PC-3 (cell line): ENCODE results near the gene IL12RB1. TPM values are rescaled to one million over a fixed set of nuclear protein-coding genes. Genes with fewer than 3 reads are reported as not detected.

Experiments used
- ATAC-seq: fragments of 200-7000 bp; cut with Tn5 transposase; 2 replicates; pipeline ENCODE4 v1.9.1; 2020; ENCODE audit warnings: mild to moderate bottlenecking, moderate library complexity
- BruUV-seq: library from RNA; stranded (reverse); fragments of 400-500 nt; replicated peaks from 2 replicates; lab custom pipeline; 2021; lab: Mats Ljungman, UMichigan
- CTCF ChIA-PET: fragments of 300-600 bp; sonication (Branson Sonifier 250); formaldehyde crosslinking; loops from one replicate; lab custom pipeline; 2022; ENCODE audit warnings: antibody characterized with exemption; lab: Charles Lee
- POLR2A ChIA-PET: fragments of 300-600 bp; sonication (Branson Sonifier 250); formaldehyde crosslinking; loops from one replicate; lab custom pipeline; 2022; ENCODE audit warnings: antibody characterized with exemption; ENCODE audit not compliant: unreplicated experiment; lab: Charles Lee
- DNase-seq: peaks from one replicate; pipeline ENCODE4 v3.0.0-alpha.2; 2015
- H2AFZ ChIP-seq: fragments of 300-600 bp; sonication (generic); 2 replicates; pipeline ENCODE4 v1.6.0; 2016; ENCODE audit warnings: antibody characterized with exemption, low read length
- H3F3A ChIP-seq: fragments of 300-600 bp; sonication (generic); one replicate; pipeline ENCODE4 v1.6.0; 2017; ENCODE audit warnings: antibody characterized with exemption, low read length, control low read depth, mild to moderate bottlenecking; ENCODE audit not compliant: unreplicated experiment
- H3K27ac ChIP-seq: fragments of 300-600 bp; sonication (generic); 2 replicates; pipeline ENCODE4 v1.5.1; 2016; ENCODE audit warnings: mild to moderate bottlenecking, low read length
- H3K27me3 ChIP-seq: fragments of 300-600 bp; sonication (generic); 2 replicates; pipeline ENCODE4 v1.6.1; 2016; ENCODE audit warnings: low read length, mixed read lengths
- H3K36me3 ChIP-seq: fragments of 300-600 bp; sonication (generic); 2 replicates; pipeline ENCODE4 v1.6.1; 2016; ENCODE audit warnings: low read depth, mixed run types, low read length, mixed read lengths
- H3K4me1 ChIP-seq: fragments of 300-600 bp; sonication (generic); 2 replicates; pipeline ENCODE4 v1.5.1; 2016; ENCODE audit warnings: low read length; ENCODE audit not compliant: insufficient read depth
- H3K4me2 ChIP-seq: fragments of 300-600 bp; sonication (generic); 2 replicates; pipeline ENCODE4 v1.6.0; 2016; ENCODE audit warnings: low read length
- H3K4me3 ChIP-seq: fragments of 300-600 bp; sonication (generic); 2 replicates; pipeline ENCODE4 v1.5.1; 2016; ENCODE audit warnings: mild to moderate bottlenecking, low read length, mixed read lengths
- H3K79me2 ChIP-seq: fragments of 300-600 bp; sonication (generic); 2 replicates; pipeline ENCODE4 v1.6.1; 2017; ENCODE audit warnings: low read length, mixed read lengths
- H3K9ac ChIP-seq: fragments of 300-600 bp; sonication (generic); 2 replicates; pipeline ENCODE4 v1.6.0; 2016; ENCODE audit warnings: mild to moderate bottlenecking, low read length
- H3K9me2 ChIP-seq: fragments of 300-600 bp; sonication (generic); replicated peaks from 2 replicates; pipeline ENCODE4 v1.6.1; 2016; ENCODE audit warnings: mixed run types, low read length, mixed read lengths
- H3K9me3 ChIP-seq: fragments of 300-600 bp; sonication (generic); 2 replicates; pipeline ENCODE4 v1.6.1; 2016; ENCODE audit warnings: low read length, mixed read lengths
- H4K20me1 ChIP-seq: fragments of 300-600 bp; sonication (generic); 2 replicates; pipeline ENCODE4 v1.6.1; 2016; ENCODE audit warnings: low read length, mixed read lengths
- EZH2 ChIP-seq: fragments of 300-600 bp; sonication (generic); IDR thresholded peaks from one replicate; pipeline ENCODE4 v1.6.1; 2017; ENCODE audit warnings: antibody characterized with exemption, mild to moderate bottlenecking, low read length; ENCODE audit not compliant: unreplicated experiment
- EZH2phosphoT487 ChIP-seq: fragments of 300-600 bp; sonication (generic); IDR thresholded peaks from 2 replicates; pipeline ENCODE4 v1.6.1; 2018; ENCODE audit warnings: mild to moderate bottlenecking, antibody characterized with exemption, low read length, borderline replicate concordance
- intact Hi-C: fragments of 100-400 bp; cut with micrococcal nuclease; formaldehyde crosslinking; loops from 2 replicates; pipeline ENCODE4 v1.9.0; 2023
- total RNA-seq: library from RNA; depleted of rRNA; stranded (reverse); fragments of >200 nt; gene quantifications from 2 replicates; pipeline ENCODE4 v1.2.3, GENCODE V29; 2014
- TF ChIP-seq, protein P1 (sequence below): fragments of 300-600 bp; sonication (generic); conservative IDR thresholded peaks from 2 replicates; pipeline ENCODE4 v1.5.1; 2017; ENCODE audit warnings: antibody characterized with exemption, low read depth, mild to moderate bottlenecking, low read length

IL12RB1 gene
- total RNA-seq, 1 experiment from 2014 or later = not detected

DNA sequence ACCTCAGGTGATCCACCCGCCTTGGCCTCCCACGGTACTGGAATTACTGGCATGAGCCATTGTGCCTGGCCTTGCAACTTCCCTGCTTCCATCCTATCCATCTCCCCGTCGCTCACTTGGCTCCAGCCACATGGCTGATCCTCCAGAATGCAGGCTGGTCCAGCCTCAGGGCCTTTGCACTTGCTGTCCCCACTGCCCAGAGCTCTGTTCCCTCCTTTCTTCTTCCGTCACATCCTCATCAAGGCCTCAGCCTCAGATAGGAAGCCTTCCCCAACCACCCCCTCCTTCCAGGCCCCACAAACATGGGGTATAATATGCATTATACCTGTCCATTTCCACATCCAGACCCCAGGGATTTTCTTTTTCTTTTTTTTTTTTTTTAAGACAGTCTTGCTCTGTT is 27.1 kb upstream of the IL12RB1 start:
- CTCF ChIA-PET = interaction anchor here (1.1 to 1.3 kb wide), 2 partner anchors 38 to 54 kb away, joined by 3 to 13 read pairs; partner anchors contain the start of gene PIK3R2
- Histone ChIP-seq H3K4me2 (no peak overlapping the region), H3K27me3 (no peaks in the 10 kb centered on the region), H3K4me3 (no peak overlapping the region), H3K9me3 (no peaks in the 10 kb centered on the region), H4K20me1 (no peaks in the 10 kb centered on the region), H3K27ac (no peak overlapping the region), H3K36me3 (no peaks in the 10 kb centered on the region), H3K9me2 (no peaks in the 10 kb centered on the region), H3F3A (no peaks in the 10 kb centered on the region), H2AFZ (no peak overlapping the region), H3K79me2 (peaks cover 8% of the 10 kb centered on the region; the same call in 1 of the 2 replicates), H3K4me1 (peaks cover 21% of the 10 kb centered on the region), H3K9ac (no peak overlapping the region)
- TF ChIP-seq, protein P1, sequence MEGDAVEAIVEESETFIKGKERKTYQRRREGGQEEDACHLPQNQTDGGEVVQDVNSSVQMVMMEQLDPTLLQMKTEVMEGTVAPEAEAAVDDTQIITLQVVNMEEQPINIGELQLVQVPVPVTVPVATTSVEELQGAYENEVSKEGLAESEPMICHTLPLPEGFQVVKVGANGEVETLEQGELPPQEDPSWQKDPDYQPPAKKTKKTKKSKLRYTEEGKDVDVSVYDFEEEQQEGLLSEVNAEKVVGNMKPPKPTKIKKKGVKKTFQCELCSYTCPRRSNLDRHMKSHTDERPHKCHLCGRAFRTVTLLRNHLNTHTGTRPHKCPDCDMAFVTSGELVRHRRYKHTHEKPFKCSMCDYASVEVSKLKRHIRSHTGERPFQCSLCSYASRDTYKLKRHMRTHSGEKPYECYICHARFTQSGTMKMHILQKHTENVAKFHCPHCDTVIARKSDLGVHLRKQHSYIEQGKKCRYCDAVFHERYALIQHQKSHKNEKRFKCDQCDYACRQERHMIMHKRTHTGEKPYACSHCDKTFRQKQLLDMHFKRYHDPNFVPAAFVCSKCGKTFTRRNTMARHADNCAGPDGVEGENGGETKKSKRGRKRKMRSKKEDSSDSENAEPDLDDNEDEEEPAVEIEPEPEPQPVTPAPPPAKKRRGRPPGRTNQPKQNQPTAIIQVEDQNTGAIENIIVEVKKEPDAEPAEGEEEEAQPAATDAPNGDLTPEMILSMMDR = no peak
- no peak for TF ChIP-seq EZH2
- no peak for TF ChIP-seq EZH2phosphoT487
- no TSS peak for BruUV-seq
- DNase-seq = no peak
- ATAC-seq = no peak
- POLR2A ChIA-PET = interaction anchor here (0.7 kb wide), 1 partner anchor 75 kb away, joined by 4 read pairs; no protein-coding TSS in a partner anchor
- intact Hi-C loops = loop anchor here (1.0 kb wide), 3 partner anchors 38 to 138 kb away; no protein-coding TSS in a partner anchor

- Histone ChIP-seq H3K27ac (no peak overlapping the region), H3K79me2 (0 out of 2 replicates have a peak, but pooled peaks cover under 1% of the 10 kb centered on the region), H3K36me3 (no peaks in the 10 kb centered on the region), H3K9me3 (no peaks in the 10 kb centered on the region), H3K27me3 (no peaks in the 10 kb centered on the region), H4K20me1 (no peaks in the 10 kb centered on the region), H3K4me3 (no peak overlapping the region), H3K4me1 (peaks cover 14% of the 10 kb centered on the region; the same call in 1 of the 2 replicates), H3K4me2 (no peak overlapping the region), H3F3A (no peaks in the 10 kb centered on the region), H2AFZ (peak overlapping the region; percentile 49; the same call in 1 of the 2 replicates), H3K9ac (no peak overlapping the region), H3K9me2 (no peaks in the 10 kb centered on the region)
- intact Hi-C loops = loop anchor here (1.0 kb wide), 3 partner anchors 39 to 139 kb away; no protein-coding TSS in a partner anchor
- ATAC-seq = peak; percentile 68
- ChIA-PET CTCF (interaction anchor here (0.6 to 1.3 kb wide), 12 partner anchors 8 to 194 kb away, joined by 3 to 13 read pairs (median 4); partner anchors contain the start of genes MAST3, MPV17L2 and PIK3R2), POLR2A (interaction anchor here (0.7 kb wide), 1 partner anchor 75 kb away, joined by 4 read pairs; no protein-coding TSS in a partner anchor)
- TF ChIP-seq EZH2 (no peak), EZH2phosphoT487 (no peak)
- TF ChIP-seq, protein P1 = peak; percentile 87
- DNase-seq = peak; percentile 83
- BruUV-seq = no TSS peak
These were observed 26.3 kb upstream of the IL12RB1 start for GRCh38 chr19:18112989-18113478.
